Astrocyte (in vitro differentiated cells and primary cell): Measurements from ENCODE around the gene PSMC2. TPM values are rescaled to one million over a fixed set of nuclear protein-coding genes. Genes with fewer than 3 reads are reported as not detected.
A peak's percentile ranks its signal among the peaks of the same experiment; 100 is the strongest.

Source experiments
- DNase-seq: peaks from one replicate; pipeline ENCODE4 v3.0.0-alpha.2; 2010; ENCODE audit warnings: low read depth
- FAIRE-seq: peaks from 2 replicates; lab custom pipeline; 2011; peaks lifted over from hg19 to GRCh38; lab: Jason Lieb, UNC
- H2AFZ ChIP-seq: 2 replicates; pipeline ENCODE4 v1.6.0; 2012; ENCODE audit warnings: low read depth, low read length, inconsistent platforms
- H3K27ac ChIP-seq: 2 replicates; pipeline ENCODE4 v1.5.1; 2011; ENCODE audit warnings: low read depth, low read length, inconsistent platforms
- H3K27me3 ChIP-seq: 2 replicates; pipeline ENCODE4 v1.6.0; 2011; ENCODE audit warnings: low read length, inconsistent platforms; ENCODE audit not compliant: insufficient read depth
- H3K36me3 ChIP-seq: 2 replicates; pipeline ENCODE4 v1.5.1; 2011; ENCODE audit warnings: low read length, inconsistent platforms; ENCODE audit not compliant: insufficient read depth
- H3K4me1 ChIP-seq: 2 replicates; pipeline ENCODE4 v1.5.1; 2011; ENCODE audit warnings: low read length, inconsistent platforms; ENCODE audit not compliant: insufficient read depth
- H3K4me2 ChIP-seq: 2 replicates; pipeline ENCODE4 v1.6.0; 2012; ENCODE audit warnings: low read length, inconsistent platforms
- H3K4me3 ChIP-seq: 2 replicates; pipeline ENCODE4 v1.5.1; 2011; ENCODE audit warnings: low read depth, mild to moderate bottlenecking, low read length, inconsistent platforms; ENCODE audit not compliant: insufficient read depth
- H3K79me2 ChIP-seq: 2 replicates; pipeline ENCODE4 v1.6.0; 2012; ENCODE audit warnings: mild to moderate bottlenecking, low read length, inconsistent platforms; ENCODE audit not compliant: insufficient read depth
- H3K9ac ChIP-seq: 2 replicates; pipeline ENCODE4 v1.6.0; 2012; ENCODE audit warnings: mild to moderate bottlenecking, low read length, inconsistent platforms
- H3K9me3 ChIP-seq: 2 replicates; pipeline ENCODE4 v1.5.1; 2012; ENCODE audit warnings: low read depth, mild to moderate bottlenecking, low read length, inconsistent platforms; ENCODE audit not compliant: insufficient read depth
- H4K20me1 ChIP-seq: 2 replicates; pipeline ENCODE4 v1.6.0; 2012; ENCODE audit warnings: low read length, inconsistent platforms; ENCODE audit not compliant: insufficient read depth
- H3K27ac Mint-ChIP-seq: one replicate; pipeline ENCODE4 v1.8.0; 2021; ENCODE audit warnings: mild to moderate bottlenecking, mixed read lengths; ENCODE audit not compliant: unreplicated experiment
- H3K27me3 Mint-ChIP-seq: one replicate; pipeline ENCODE4 v1.8.0; 2021; ENCODE audit warnings: low read depth, mixed read lengths; ENCODE audit not compliant: unreplicated experiment
- H3K36me3 Mint-ChIP-seq: one replicate; pipeline ENCODE4 v1.8.0; 2021; ENCODE audit warnings: low read depth, mixed read lengths; ENCODE audit not compliant: unreplicated experiment
- H3K4me1 Mint-ChIP-seq: one replicate; pipeline ENCODE4 v1.8.0; 2021; ENCODE audit warnings: low read depth, mixed read lengths; ENCODE audit not compliant: unreplicated experiment
- H3K4me3 Mint-ChIP-seq: one replicate; pipeline ENCODE4 v1.8.0; 2021; ENCODE audit warnings: mild to moderate bottlenecking, moderate library complexity, mixed read lengths; ENCODE audit not compliant: unreplicated experiment
- H3K9me3 Mint-ChIP-seq: one replicate; pipeline ENCODE4 v1.8.0; 2021; ENCODE audit warnings: mild to moderate bottlenecking, mixed read lengths; ENCODE audit not compliant: unreplicated experiment
- CTCF ChIP-seq: IDR thresholded peaks from 2 replicates; pipeline ENCODE4 v1.5.1; 2011; ENCODE audit warnings: low read depth, mild to moderate bottlenecking, inconsistent platforms, low read length, moderate library complexity; ENCODE audit not compliant: insufficient read depth
- EZH2 ChIP-seq: IDR thresholded peaks from 2 replicates; pipeline ENCODE4 v1.6.1; 2012; ENCODE audit warnings: mild to moderate bottlenecking, low read length, inconsistent platforms; ENCODE audit not compliant: insufficient read depth
- total RNA-seq: library from RNA; stranded (reverse); gene quantifications from 2 replicates; pipeline ENCODE4 v1.2.1, GENCODE V29; 2021

Gene PSMC2
- total RNA-seq, 1 donor from 2014 or later = 146 TPM

- Histone ChIP-seq H4K20me1 (peaks cover 45% of the 10 kb centered on the region), H3K9me3 (no peaks in the 10 kb centered on the region), H3K4me1 (peaks cover 7% of the 10 kb centered on the region), H3K27me3 (no peaks in the 10 kb centered on the region), H3K4me3 (peak overlapping the region; percentile 98), H3K27ac (no peak overlapping the region), H2AFZ (no peak overlapping the region), H3K4me2 (peak overlapping the region; percentile 86), H3K36me3 (peaks cover 8% of the 10 kb centered on the region), H3K9ac (peak overlapping the region; percentile 99), H3K79me2 (peaks cover 80% of the 10 kb centered on the region)
- peaks cover 10% of the 10 kb centered on the region for H3K4me1 Mint-ChIP-seq
- no peaks in the 10 kb centered on the region for H3K27me3 Mint-ChIP-seq
- FAIRE-seq (no peak), DNase-seq (no peak)
- peak overlapping the region; percentile 98 for H3K4me3 Mint-ChIP-seq
- peak overlapping the region; percentile 9 for H3K27ac Mint-ChIP-seq
- no peak for TF ChIP-seq CTCF
- TF ChIP-seq EZH2 = no peak
- no peaks in the 10 kb centered on the region for H3K36me3 Mint-ChIP-seq
- H3K9me3 Mint-ChIP-seq = no peaks in the 10 kb centered on the region
Measured at GRCh38 chr7:103348959-103349358, 1.5 kb downstream of the PSMC2 start.

GRCh38 chr7:103349805-103350204 lies 2.4 kb downstream of the PSMC2 start:
- Histone ChIP-seq H3K9me3 (no peaks in the 10 kb centered on the region), H3K27me3 (no peaks in the 10 kb centered on the region), H3K36me3 (peaks cover 8% of the 10 kb centered on the region), H3K4me3 (no peak overlapping the region), H2AFZ (no peak overlapping the region), H3K4me2 (peak overlapping the region; percentile 86), H3K4me1 (peaks cover 7% of the 10 kb centered on the region), H3K9ac (no peak overlapping the region), H4K20me1 (peaks cover 45% of the 10 kb centered on the region), H3K79me2 (peaks cover 80% of the 10 kb centered on the region), H3K27ac (no peak overlapping the region)
- DNase-seq (no peak), FAIRE-seq (no peak)
- Mint-ChIP-seq H3K4me1 (peaks cover 10% of the 10 kb centered on the region), H3K27ac (no peak overlapping the region), H3K27me3 (no peaks in the 10 kb centered on the region), H3K4me3 (peak overlapping the region; percentile 98), H3K36me3 (no peaks in the 10 kb centered on the region), H3K9me3 (no peaks in the 10 kb centered on the region)
- no peak for TF ChIP-seq EZH2
- no peak for TF ChIP-seq CTCF

- no peak for TF ChIP-seq CTCF
- no peak for TF ChIP-seq EZH2
- Mint-ChIP-seq H3K4me3 (no peak overlapping the region), H3K36me3 (no peaks in the 10 kb centered on the region), H3K4me1 (no peaks in the 10 kb centered on the region), H3K27me3 (no peaks in the 10 kb centered on the region), H3K27ac (no peak overlapping the region), H3K9me3 (no peaks in the 10 kb centered on the region)
- no peaks in the 10 kb centered on the region for H4K20me1 ChIP-seq
- no peak overlapping the region for H3K9ac ChIP-seq
- no peak overlapping the region for H3K27ac ChIP-seq
- FAIRE-seq = no peak
- H3K4me3 ChIP-seq = no peak overlapping the region
- no peaks in the 10 kb centered on the region for H3K4me1 ChIP-seq
- H2AFZ ChIP-seq = no peak overlapping the region
- no peaks in the 10 kb centered on the region for H3K9me3 ChIP-seq
- no peaks in the 10 kb centered on the region for H3K27me3 ChIP-seq
- H3K4me2 ChIP-seq = no peak overlapping the region
- DNase-seq = no peak
- H3K36me3 ChIP-seq = peaks cover 33% of the 10 kb centered on the region
- H3K79me2 ChIP-seq = no peaks in the 10 kb centered on the region
Measured at GRCh38 chr7:103369432-103369831, 22.0 kb downstream of the PSMC2 start.
